Cardiac muscle cell (in vitro differentiated cells and primary cell): ENCODE data around the gene NRL. TPM values are rescaled to one million over a fixed set of nuclear protein-coding genes. Genes with fewer than 3 reads are reported as not detected.

Experiments used
- DNase-seq, 2 donors: peaks; one replicate each; pipeline versions ENCODE4 v3.0.0 to v3.0.0-alpha.2; 2010 to 2017; ENCODE audit warnings: low read depth in 1 of 2, low spot score in 1 of 2
- H3K27ac ChIP-seq: fragments of 200-600 bp; sonication (generic); 2 replicates; pipeline ENCODE4 v1.5.1; 2016
- H3K27me3 ChIP-seq: fragments of 200-600 bp; sonication (generic); 2 replicates; pipeline ENCODE4 v1.6.0; 2016; ENCODE audit warnings: control low read depth
- H3K36me3 ChIP-seq: fragments of 200-600 bp; sonication (generic); 2 replicates; pipeline ENCODE4 v1.5.1; 2016; ENCODE audit warnings: control low read depth
- H3K4me1 ChIP-seq: fragments of 200-600 bp; sonication (generic); 2 replicates; pipeline ENCODE4 v1.8.1; 2017; ENCODE audit warnings: low read depth, mild to moderate bottlenecking, mixed run types
- H3K4me3 ChIP-seq: fragments of 200-600 bp; sonication (generic); 2 replicates; pipeline ENCODE4 v1.5.1; 2016; ENCODE audit warnings: mild to moderate bottlenecking
- H3K9me3 ChIP-seq: fragments of 200-600 bp; sonication (generic); 2 replicates; pipeline ENCODE4 v1.5.1; 2017; ENCODE audit warnings: low read depth, mild to moderate bottlenecking, control low read depth
- polyA plus RNA-seq: library from polyadenylated mRNA; unstranded; fragments of >200 nt; fragmentation: Nextera tagmentation; extraction: Ambion mirVana; gene quantifications from 2 replicates; pipeline ENCODE4 v1.2.1, GENCODE V29; 2016
- total RNA-seq: library from RNA; depleted of rRNA; stranded (reverse); fragments of >200 nt; gene quantifications from 2 replicates; pipeline ENCODE4 v1.2.3, GENCODE V29; 2016
- TF ChIP-seq, protein P1 (sequence below): IDR thresholded peaks from 2 replicates; pipeline ENCODE4 v1.5.1; 2012; ENCODE audit warnings: low read depth, mild to moderate bottlenecking, low read length

NRL gene
- total and polyA plus RNA-seq, 2 experiments from 2014 or later: 4.2 to 5.1 TPM

DNA sequence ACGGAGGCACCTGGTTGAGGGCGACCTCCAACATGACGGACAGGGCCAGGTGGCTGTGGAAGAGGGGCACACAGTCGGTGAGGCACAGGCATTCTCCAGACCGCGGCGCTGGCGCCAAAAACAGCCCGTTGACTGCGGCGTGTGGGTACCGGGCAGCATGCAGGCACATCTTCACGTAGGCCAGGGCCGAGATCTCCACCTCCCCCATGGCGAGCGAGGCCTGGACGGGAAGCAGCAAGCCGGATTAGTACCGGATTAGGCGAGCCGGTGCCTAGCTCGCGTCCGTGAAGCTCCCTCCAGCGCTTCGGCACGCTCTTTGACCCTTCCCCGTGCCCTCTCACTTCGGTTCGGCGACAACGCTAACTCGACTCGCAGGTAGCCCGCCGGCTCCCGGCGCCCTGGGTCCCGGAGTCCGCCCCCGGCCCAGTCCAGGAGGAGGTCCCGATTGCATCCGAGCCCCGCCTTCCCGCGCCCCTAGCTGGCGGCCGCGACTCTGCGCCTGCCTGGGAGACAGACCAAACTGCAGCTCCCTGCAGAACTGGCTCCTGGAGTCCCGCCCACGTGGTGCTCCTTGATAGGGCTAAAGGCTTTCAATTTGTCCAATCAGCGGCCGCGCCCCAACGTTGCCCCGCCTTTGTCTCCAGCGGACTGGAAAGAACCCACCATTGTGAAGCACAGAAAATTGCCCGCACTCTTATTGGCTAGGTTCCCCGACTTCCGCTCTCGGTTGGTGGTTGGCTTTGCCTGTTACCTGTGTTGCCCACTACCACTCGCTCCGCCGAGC lies 26.5 kb upstream of the NRL start, which contains the start of gene EMC9:
EMC9 (minus strand) TSS at position 495 of the 784 bp plus-strand sequence; CDS start at position 208, 287 bp downstream.
- peak; percentile 100 for DNase-seq
- peaks cover 15% of the 10 kb centered on the region for H3K4me1 ChIP-seq
- no peaks in the 10 kb centered on the region for H3K27me3 ChIP-seq
- H3K9me3 ChIP-seq: no peaks in the 10 kb centered on the region
- peak within 1 kb of the TSS; percentile 87 for H3K27ac ChIP-seq
- TF ChIP-seq, protein P1, sequence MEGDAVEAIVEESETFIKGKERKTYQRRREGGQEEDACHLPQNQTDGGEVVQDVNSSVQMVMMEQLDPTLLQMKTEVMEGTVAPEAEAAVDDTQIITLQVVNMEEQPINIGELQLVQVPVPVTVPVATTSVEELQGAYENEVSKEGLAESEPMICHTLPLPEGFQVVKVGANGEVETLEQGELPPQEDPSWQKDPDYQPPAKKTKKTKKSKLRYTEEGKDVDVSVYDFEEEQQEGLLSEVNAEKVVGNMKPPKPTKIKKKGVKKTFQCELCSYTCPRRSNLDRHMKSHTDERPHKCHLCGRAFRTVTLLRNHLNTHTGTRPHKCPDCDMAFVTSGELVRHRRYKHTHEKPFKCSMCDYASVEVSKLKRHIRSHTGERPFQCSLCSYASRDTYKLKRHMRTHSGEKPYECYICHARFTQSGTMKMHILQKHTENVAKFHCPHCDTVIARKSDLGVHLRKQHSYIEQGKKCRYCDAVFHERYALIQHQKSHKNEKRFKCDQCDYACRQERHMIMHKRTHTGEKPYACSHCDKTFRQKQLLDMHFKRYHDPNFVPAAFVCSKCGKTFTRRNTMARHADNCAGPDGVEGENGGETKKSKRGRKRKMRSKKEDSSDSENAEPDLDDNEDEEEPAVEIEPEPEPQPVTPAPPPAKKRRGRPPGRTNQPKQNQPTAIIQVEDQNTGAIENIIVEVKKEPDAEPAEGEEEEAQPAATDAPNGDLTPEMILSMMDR: peak; percentile 36
- peaks cover 15% of the 10 kb centered on the region for H3K36me3 ChIP-seq
- peak within 1 kb of the TSS; percentile 70 for H3K4me3 ChIP-seq

DNA sequence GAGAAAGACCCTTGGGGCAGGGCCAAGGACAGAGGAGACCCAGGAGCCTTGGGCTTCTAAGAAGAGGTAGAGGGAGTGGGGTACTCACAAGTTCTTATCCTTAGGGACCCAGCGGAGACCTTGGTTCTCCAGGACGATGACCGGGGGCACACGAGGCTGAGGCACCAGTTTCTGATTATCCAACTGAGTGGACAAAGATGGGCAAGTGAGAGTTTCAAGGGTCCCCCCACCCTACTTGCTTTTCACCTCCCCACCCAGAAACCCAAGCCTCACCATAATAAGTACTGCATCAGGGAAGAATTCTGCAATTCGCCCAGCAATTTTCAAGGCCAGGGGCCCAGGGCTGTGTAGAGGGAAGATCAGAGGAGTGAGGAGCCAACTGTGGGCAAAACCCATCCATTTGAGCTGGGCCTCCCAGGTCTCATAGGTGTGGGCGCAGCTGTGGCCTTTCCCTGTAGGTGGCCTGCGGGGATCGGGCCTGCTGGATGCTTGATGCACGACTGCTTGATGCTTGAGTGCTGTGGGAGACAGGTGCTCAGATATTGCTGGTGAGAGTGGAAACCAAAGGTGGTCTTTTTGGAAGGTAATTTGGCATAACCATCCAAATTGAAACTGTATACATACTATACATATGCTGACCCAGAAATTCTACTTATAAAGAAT lies 24.7 kb upstream of the NRL start:
- peak overlapping the region; percentile 70 for H3K4me3 ChIP-seq
- TF ChIP-seq, protein P1: no peak
- no peak for DNase-seq
- no peaks in the 10 kb centered on the region for H3K27me3 ChIP-seq
- peaks cover 10% of the 10 kb centered on the region for H3K4me1 ChIP-seq
- no peaks in the 10 kb centered on the region for H3K9me3 ChIP-seq
- H3K36me3 ChIP-seq: peaks cover 15% of the 10 kb centered on the region
- no peak overlapping the region for H3K27ac ChIP-seq

DNA sequence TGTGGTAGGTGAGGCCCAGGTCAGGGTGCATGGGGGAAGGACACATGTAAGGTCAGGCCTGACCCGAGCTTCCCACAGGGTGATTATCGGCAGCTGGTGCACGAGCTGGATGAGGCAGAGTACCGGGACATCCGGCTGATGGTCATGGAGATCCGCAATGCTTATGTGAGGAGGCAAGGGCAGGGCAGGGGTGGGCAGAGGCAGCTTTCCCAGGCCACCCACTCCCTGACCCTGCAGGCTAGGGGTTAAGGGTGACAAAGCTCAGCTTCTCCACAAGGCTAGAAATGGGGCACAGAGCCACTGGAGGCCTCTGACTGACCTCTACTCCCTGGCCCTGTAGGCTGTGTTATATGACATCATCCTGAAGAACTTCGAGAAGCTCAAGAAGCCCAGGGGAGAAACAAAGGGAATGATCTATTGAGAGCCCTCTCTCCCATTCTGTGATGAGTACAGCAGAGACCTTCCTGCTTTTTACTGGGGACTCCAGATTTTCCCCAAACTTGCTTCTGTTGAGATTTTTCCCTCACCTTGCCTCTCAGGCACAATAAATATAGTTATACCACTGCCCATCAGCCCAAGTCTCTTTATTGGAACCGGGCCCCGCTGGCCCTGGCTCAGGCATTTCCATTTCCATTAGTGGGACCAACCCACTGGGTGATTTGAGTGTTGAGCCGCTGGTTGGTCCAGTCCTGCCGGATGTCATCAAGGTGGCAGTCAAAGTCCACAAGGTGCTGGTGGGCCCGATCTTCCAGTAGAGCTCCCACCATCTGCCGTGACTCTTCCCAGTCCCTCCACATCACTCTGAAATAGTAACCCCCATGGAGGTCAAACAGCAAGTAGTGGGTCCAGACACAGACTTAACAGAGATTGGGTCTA lies 23.9 kb upstream of the NRL start:
- no peaks in the 10 kb centered on the region for H3K9me3 ChIP-seq
- DNase-seq: no peak

DNA sequence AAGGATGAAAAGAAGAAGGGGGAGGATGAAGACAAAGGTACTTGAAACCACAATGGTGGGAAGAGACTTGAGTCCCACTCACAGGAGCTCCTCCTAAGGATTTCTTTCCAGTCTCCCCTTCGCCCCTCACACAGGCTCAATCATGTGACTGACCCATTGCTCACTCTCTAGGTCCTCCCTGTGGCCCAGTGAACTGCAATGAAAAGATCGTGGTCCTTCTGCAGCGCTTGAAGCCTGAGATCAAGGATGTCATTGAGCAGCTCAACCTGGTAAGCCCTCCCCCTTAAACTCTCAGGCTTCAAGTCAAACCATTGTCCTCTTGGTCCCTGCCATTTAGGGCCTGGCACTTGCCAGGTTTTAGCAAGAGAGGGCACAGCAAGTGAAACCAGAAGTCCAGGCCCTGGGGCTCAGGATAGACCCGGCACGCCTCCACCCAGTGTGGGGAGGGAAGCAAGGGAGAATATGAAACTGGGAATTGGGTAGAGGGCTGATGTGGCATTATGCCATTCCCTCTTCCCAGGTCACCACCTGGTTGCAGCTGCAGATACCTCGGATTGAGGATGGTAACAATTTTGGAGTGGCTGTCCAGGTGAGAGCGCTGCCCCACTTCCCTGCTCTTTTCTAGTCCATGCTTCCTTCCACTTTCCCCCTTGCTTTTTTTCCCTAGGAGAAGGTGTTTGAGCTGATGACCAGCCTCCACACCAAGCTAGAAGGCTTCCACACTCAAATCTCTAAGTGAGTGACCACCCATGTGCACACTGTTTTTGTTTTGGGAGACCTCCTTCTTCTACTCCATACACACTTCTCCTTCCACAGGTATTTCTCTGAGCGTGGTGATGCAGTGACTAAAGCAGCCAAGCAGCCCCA lies 23.0 kb upstream of the NRL start:
- H3K9me3 ChIP-seq: no peaks in the 10 kb centered on the region
- TF ChIP-seq, protein P1: no peak
- DNase-seq: no peak
- H3K27ac ChIP-seq: peak overlapping the region; percentile 25
- peaks cover 14% of the 10 kb centered on the region for H3K4me1 ChIP-seq
- H3K27me3 ChIP-seq: no peaks in the 10 kb centered on the region
- H3K36me3 ChIP-seq: peaks cover 15% of the 10 kb centered on the region
- H3K4me3 ChIP-seq: no peak overlapping the region

More for the DNA sequence above, 23.9 kb upstream of the NRL start:
- Histone ChIP-seq H3K4me3 (no peak overlapping the region), H3K27me3 (no peaks in the 10 kb centered on the region), H3K27ac (peak overlapping the region; percentile 25), H3K36me3 (peaks cover 15% of the 10 kb centered on the region), H3K4me1 (peaks cover 10% of the 10 kb centered on the region)
- TF ChIP-seq, protein P1: no peak
